Activated T-cell treated with anti-CD3 and anti-CD28 coated beads for 1 hour (primary cell): ENCODE data around the gene FOXD4L3.
"Not testable (repeated sequence)": the region's sequence is repeated elsewhere in the genome, so short reads cannot be mapped to it uniquely, and the experiment has no call there.

Experiments used
- DNase-seq: peaks from one replicate; pipeline ENCODE4 v3.0.0-alpha.2; 2020; ENCODE audit warnings: low read depth

FOXD4L3 gene

DNA sequence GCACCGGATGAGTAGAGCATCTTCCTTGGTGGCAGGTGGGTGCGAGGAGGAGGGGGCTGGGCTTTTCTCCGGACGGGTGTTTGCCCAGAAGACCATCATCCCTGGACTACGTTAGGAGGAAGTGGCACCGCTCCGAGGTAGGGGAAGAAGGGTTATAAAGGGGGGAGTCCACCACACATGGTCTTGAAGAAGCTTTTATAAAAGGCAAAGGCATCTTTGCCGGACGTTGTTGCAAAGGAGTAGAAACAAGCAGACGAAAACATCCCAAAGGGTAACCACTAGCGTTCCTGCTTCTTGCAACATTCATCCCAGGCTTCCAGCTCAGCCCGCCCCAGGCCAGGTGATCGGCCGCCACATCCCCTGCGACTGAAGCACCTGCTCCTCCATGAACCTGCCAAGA lies at the start of gene FOXD4L3:
Gene FOXD4L3 (plus strand): TSS at position 301 of the 400 bp plus-strand sequence. CDS start 85 bp downstream, at position 386.
- DNase-seq, result not testable (repeated sequence)

GRCh38 chr9:68281041-68281440 lies 21.6 kb upstream of the FOXD4L3 start:
- DNase-seq, result not testable (repeated sequence)

DNA sequence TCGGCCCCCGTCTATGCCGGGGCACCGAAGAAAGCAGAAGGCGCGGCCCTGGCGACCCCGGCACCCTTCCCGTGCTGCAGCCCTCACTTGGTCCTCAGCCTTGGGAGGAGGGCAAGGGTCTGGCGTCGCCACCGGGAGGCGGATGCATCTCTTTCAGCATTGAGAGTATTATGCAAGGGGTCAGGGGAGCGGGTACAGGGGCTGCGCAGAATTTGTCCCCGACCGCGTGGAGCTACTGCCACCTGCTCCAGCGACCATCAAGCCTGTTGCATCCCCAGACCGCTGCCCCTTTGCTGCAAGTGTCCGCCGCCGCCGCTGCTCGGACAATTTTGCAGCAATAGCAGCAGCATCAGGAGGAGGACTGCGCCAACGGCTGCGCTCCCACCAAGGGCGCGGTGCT lies 1.1 kb downstream of the FOXD4L3 start:
- not testable (repeated sequence) for DNase-seq

DNA sequence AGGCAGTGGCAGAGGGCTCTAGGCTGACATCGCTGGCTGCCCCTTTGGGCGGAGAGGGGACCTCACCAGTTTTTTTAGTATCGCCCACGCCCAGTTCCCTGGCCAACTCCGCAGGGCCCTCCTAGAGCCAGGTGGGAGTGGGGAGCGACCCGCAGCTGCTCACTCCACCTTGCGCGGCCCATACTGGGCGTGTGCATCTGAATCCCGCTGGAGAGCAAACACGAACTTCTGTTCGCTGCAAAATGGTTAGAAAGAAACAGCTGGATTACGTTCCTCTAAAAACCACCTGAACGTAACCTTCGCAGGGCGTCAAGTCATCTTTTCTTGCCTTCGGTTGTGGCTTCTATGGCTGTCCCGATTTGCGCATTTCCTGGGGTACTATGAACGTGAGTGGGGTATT lies 1.5 kb downstream of the FOXD4L3 start:
- not testable (repeated sequence) for DNase-seq

DNA sequence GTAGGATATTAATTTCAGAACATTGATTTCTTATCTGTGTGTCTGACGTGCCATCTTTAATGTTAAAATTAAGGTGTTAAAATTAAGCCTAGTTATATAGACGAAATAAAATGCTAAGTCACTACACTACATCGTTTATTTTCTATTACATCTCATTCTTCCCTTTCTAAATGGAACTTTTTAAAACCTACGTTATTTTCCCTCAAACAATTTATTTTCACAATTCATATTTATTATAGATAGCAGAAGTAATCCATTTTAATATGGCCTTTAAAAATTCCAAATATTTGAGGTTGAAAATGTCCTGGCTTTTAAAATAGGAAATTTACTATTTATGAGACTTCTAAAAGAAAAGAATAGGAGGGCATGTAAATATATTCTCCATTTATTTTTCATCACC lies 2.1 kb downstream of the FOXD4L3 start:
- not testable (repeated sequence) for DNase-seq

- not testable (repeated sequence) for DNase-seq
Observed at GRCh38 chr9:68305680-68306285, 3.1 kb downstream of the FOXD4L3 start.

DNA sequence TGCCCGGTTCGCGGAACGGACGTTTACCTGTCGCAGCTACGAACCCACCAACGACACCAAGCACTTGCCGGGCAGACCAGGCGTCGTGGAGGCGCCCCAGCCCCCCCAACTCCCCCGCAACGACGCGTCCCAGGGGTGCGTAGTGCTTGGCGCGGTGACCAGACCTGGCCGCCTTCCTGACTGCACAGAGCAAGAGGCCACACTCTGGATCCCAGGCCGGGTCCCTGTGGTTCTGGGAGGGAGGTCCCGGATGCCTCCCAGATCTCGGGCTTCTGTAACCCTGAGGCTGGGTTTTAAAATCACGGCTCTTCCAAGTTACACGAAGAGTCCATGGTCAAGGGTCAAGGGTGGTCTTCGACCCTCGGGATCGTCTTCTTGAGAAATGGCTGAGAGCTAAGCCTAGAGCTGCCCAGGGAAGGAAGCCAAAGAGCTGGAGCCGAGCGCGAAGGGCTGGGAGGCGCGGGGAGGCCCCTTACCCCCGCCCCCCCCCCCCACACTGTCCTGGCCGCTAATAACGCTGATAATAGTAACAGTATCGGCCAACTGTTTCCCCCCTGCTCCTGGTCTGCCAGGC lies 3.8 kb downstream of the FOXD4L3 start:
- DNase-seq, result not testable (repeated sequence)

DNA sequence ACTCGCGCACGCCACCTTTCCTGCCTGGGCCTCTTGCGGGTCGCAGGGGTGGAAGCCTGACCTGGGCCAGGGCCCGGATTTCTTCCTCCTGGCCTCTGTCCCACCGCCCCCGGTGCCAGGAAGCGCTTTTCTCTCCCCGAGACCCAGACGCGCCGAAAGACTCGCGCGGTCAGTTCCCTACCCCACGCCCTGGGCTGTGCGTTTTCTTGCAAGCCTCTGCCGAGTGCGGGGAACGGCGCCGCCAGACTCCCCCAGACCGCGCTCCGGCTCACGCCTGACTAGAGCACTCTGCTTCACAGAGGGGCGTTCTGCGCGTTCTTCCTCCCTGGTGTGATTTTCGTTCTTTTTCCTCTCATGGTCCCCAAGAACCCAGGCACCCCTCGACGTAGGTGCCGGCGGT lies 4.5 kb downstream of the FOXD4L3 start:
- not testable (repeated sequence) for DNase-seq

- not testable (repeated sequence) for DNase-seq
Observed at GRCh38 chr9:68307654-68308053, 5.0 kb downstream of the FOXD4L3 start.

- DNase-seq, result not testable (repeated sequence)
Observed at GRCh38 chr9:68311208-68311607, 8.5 kb downstream of the FOXD4L3 start.

DNA sequence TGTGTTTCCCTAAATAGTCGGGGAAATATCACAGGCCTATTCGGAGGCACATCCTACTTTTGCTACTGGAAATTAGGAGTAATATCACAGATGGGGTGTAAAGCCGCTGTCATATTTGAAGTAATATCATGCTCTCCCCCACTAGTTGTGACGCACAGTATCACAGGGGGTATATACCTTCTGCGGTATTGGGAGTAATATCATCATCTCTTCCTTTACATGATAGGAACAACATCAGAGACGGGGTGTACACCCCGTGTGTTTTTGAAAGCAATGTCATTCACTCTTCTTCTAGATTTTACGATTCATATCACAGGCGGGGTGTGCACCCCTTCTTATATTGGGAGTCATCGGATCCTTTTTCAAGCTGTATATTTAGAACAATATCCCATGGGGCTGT lies 15.5 kb downstream of the FOXD4L3 start:
- not testable (repeated sequence) for DNase-seq

DNA sequence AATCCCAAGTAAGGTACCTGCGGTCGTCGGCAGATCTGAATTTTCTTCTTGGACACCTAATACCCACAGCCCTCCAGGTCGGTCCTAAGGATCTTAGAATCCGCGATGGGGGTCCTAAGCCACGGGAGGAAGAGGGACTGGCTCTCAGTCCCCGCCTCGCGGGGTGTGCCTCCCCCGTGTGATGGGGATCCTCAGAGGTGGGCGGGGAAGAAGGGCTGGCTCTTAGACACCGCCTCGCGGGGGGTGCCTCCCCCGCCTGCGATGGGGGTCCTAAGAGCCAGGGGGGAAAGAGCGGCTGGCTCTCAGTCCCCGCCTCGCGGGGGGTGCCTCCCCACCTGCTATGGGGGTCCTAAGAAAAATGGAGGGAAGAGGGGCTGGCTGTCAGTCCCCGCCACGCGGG lies 21.1 kb downstream of the FOXD4L3 start:
- not testable (repeated sequence) for DNase-seq

DNA sequence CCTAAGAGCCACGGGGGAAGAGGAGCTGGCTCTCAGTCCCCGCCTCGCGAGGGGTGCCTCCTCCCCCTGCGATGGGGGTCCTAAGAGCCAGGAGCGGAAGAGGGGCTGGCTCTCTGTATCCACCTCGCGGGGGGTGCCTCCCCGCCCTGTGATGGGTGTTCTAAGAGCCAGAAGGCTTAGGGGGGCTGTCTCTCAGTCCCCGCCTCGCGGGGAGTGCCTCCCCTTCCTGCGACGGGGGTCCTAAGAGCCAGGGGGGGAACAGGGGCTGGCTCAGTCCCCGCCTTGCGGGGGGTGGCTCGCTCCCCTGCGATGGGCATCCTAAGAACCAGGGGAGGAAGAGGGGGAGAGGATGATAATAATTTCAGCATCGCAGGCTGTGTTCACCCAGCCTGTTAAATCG lies 21.9 kb downstream of the FOXD4L3 start:
- not testable (repeated sequence) for DNase-seq

DNA sequence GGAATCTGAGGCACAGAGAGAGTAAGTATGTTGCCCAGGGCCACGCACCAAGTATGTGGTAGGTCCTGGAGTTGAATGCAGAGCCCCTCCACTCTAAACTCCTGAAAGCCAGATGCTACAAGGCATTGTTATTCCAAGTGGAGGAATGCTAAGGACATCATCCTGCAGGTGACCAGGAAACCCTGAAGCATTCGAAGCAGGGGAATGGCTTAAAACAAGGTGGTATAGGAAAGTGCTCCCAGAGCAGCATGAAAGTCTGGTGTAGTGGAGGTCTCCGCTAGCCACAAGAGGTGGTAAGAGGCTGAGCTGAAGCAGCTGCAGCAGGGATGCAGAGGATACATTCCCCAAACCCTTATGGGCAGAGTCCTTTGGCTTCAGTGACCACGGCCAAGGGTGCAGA lies 26.4 kb downstream of the FOXD4L3 start:
- DNase-seq, result not testable (repeated sequence)

- not testable (repeated sequence) for DNase-seq
Observed at GRCh38 chr9:68330531-68331173, 28.0 kb downstream of the FOXD4L3 start.

GRCh38 chr9:68332122-68332521 lies 29.5 kb downstream of the FOXD4L3 start:
- not testable (repeated sequence) for DNase-seq

DNA sequence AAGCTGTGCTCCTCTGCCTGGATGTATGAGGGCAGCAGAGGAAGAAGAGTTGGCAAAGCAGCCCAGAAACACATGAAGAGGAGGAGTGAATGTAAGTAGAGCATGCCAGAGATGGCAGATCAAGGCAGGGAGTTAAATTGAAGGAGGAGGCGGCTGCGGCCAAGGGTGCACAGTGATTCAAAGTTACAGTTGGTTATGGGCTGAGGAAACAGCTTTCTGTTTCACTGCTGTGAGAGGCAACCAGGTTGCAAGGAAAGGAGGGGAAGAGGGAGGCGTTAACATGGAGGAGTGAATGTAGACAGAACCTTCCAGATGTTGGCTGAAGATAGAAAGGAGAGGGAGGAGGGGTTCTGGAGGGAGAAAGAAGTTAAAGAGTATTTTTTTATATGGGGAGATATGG lies 33.3 kb downstream of the FOXD4L3 start:
- not testable (repeated sequence) for DNase-seq

- not testable (repeated sequence) for DNase-seq
Observed at GRCh38 chr9:68336639-68337339, 34.1 kb downstream of the FOXD4L3 start.

GRCh38 chr9:68338000-68338399 lies 35.3 kb downstream of the FOXD4L3 start:
- not testable (repeated sequence) for DNase-seq

DNA sequence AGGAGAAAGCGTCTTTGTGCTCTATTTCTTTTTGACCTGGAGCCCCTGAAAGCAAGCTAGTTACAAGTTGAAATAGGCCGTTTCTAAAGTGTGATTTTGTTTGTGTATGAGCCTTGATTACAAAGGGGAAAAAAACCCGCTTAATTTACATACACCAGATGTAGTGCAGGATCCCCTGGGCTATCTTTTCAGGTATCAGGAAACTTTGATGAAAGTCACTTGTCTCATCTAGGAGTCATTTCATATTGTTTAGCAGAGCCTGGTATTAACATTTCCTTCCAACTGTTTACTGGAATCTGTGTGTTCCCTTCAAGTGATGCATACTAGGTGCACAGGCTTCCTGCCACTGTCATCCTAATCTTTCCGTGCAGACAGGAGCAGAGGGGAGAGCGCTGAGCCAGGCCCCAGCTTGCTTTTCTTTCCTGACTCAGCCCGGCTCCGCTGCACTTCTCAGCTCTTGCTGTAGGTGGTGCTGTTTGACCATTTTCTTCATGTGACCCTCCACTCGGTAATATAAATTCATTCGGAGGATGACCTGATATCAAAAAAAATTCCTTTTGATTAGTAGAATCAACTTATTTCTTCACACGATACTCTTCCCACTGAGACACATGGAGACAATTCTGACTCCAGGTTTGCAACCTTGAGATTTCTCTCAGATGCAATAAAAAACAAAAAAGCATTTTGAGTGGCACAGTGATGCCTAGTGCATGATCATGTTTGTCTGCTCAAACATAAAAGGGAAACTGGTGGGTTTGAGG lies 39.8 kb downstream of the FOXD4L3 start:
- DNase-seq, result not testable (repeated sequence)

- not testable (repeated sequence) for DNase-seq
Observed at GRCh38 chr9:68343242-68343641, 40.6 kb downstream of the FOXD4L3 start.

DNA sequence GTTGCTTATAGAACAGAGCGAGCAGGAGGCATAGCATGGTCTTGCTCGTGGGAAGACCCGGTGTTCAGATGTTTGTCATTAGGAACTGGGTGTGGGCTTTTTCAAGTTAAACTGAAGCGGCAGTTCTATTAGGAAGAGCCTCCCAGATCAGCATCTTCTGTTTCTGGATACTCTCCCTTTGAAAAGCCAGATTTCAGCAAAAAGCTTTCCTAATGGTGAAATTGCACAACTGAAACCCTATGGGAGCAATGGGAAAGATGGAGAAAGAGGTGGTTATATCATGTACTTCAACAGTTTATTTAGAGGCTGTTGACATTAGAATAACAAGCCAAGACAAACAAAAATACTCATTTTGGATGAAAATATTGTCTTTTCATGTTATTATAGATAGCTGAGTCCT lies 41.3 kb downstream of the FOXD4L3 start:
- DNase-seq, result not testable (repeated sequence)
